IPS-20b (cell line): ENCODE data around the gene CEBPZOS.

Experiments
- H3K27ac ChIP-seq: one replicate; pipeline ENCODE4 v1.5.1; 2013; ENCODE audit warnings: low read length
- H3K27me3 ChIP-seq: 2 replicates; pipeline ENCODE4 v1.6.1; 2013; ENCODE audit warnings: mild to moderate bottlenecking, low read length, inconsistent platforms; ENCODE audit not compliant: insufficient read depth
- H3K36me3 ChIP-seq: 2 replicates; pipeline ENCODE4 v1.6.1; 2013; ENCODE audit warnings: low read depth, mild to moderate bottlenecking, inconsistent platforms, low read length, moderate library complexity; ENCODE audit not compliant: insufficient read depth
- H3K4me1 ChIP-seq: 2 replicates; pipeline ENCODE4 v1.6.1; 2013; ENCODE audit warnings: mild to moderate bottlenecking, control low read depth, inconsistent platforms, low read length, moderate library complexity; ENCODE audit not compliant: insufficient read depth
- H3K4me3 ChIP-seq: 2 replicates; pipeline ENCODE4 v1.5.1; 2013; ENCODE audit warnings: mild to moderate bottlenecking, low read length, inconsistent platforms
- H3K9ac ChIP-seq: 2 replicates; pipeline ENCODE4 v1.6.1; 2013; ENCODE audit warnings: low read depth, mild to moderate bottlenecking, inconsistent platforms, low read length, moderate library complexity
- H3K9me3 ChIP-seq: 2 replicates; pipeline ENCODE4 v1.6.1; 2013; ENCODE audit warnings: mild to moderate bottlenecking, low read depth, low read length, inconsistent platforms; ENCODE audit not compliant: insufficient read depth

The CEBPZOS gene

DNA sequence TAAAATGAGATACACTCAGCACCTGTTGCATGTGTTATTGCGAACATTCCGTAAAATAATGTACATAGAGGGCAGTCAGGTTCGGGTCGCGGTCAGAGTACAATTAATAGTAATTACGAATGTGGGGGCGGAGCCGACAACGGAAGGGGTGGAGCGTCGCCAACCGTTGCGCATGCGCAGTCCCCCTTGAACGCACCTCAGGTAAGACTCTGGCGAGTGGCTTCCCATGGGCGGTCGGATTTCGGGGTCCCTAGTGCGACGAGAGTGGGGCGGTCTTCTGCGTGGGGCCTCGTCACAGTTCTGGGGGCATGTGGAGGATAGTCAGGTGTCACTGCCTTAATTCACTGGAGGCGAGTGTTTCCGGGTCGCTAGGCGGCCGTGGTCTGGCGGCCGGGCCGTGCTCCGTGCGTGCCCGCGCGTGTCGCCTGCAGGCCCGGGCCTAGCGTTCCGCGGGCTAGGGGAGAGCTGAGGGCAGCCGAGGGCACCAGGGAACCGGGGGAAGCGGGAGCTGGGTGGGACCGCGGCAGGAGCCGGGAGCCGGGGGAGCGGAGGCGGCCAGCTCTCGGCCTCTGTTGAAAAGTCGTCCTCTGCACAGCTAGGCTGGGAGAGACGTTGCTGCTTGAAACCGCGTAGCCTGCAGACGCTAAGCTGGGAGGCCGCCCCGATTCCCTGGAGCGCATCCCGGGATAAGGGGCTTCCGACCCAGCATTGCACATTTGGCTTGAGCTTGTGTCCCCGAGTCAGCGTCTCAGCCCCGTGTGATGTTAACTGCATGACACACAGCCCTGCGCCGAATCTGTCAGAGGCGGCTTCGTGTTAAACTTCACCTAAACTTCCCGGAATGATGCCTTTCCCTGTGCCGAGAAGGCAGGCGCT, at the start of gene CEBPZOS:
CEBPZOS (plus strand) TSS at position 177 of the 876 bp plus-strand sequence. CDS start 3,209 bp downstream, outside the sequence.
- no peaks in the 10 kb centered on the region for H3K27me3 ChIP-seq
- H3K27ac ChIP-seq = peak within 1 kb of the TSS; percentile 8
- H3K9me3 ChIP-seq = no peaks in the 10 kb centered on the region
- H3K36me3 ChIP-seq = peaks cover 21% of the 10 kb centered on the region
- peak within 1 kb of the TSS; percentile 81 for H3K4me3 ChIP-seq
- H3K9ac ChIP-seq = peak within 1 kb of the TSS; percentile 80; the same call in 1 of the 2 replicates
- H3K4me1 ChIP-seq = peaks cover 27% of the 10 kb centered on the region

DNA sequence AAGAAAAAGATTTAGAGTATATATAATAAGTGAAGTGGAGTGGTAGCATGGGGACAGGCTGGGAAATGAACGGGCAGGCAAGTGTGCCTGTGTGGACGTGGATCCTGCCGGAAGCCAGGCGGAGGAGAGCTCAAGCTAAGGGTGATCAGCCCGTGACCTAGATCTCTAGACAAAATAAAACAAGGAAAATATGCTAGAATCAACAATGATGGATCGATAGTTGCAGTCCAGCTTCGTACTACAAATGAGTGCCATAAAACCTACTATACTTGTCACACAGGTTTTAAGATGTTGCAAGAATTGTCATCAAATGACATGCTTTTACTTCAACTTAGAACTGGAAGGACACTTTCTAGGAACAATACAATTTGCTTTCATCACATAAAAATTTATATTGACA, 48.0 kb upstream of the CEBPZOS start:
- Histone ChIP-seq H3K4me3 (no peak overlapping the region), H3K27ac (no peak overlapping the region), H3K36me3 (peaks cover 41% of the 10 kb centered on the region), H3K4me1 (peaks cover 6% of the 10 kb centered on the region; the same call in 1 of the 2 replicates), H3K9me3 (no peaks in the 10 kb centered on the region), H3K9ac (no peak overlapping the region), H3K27me3 (no peaks in the 10 kb centered on the region)

DNA sequence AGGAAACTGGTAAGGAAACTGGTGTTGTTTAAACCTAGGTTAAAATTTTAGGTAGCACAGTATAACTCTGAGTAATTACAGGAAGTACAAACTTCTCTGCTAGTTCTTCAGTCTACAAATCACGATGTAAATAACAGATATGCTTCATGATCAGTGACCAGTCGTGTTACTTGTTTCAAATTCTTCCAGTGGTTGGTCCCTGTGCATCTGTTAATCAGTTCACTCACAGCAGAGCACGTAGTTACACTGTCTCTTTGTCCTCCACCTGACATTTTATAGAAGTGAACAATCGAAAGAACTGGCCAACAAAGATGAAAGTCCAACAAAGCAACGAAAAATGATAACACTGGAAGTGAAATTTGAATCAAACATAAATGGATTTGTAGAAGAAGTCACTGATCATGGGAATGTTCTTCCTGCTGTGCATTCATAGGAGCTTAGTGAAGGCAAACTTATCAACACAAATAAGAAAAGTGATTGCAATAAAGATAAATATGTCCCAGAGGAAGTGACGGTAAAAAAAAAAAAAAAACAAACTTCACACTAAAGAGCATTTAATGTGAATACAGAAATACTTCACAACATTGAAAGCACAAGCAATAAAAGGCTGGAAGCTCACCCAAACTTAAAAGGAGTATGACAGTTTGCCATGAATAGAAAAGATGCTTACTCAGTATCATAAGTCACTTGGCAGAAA, 46.5 kb upstream of the CEBPZOS start:
- Histone ChIP-seq H3K9me3 (no peaks in the 10 kb centered on the region), H3K27ac (no peak overlapping the region), H3K36me3 (peaks cover 32% of the 10 kb centered on the region), H3K4me3 (no peak overlapping the region), H3K4me1 (peaks cover 6% of the 10 kb centered on the region; the same call in 1 of the 2 replicates), H3K27me3 (no peaks in the 10 kb centered on the region), H3K9ac (no peak overlapping the region)

- H3K27me3 ChIP-seq = 0 out of 2 replicates have a peak, but pooled peaks cover 2% of the 10 kb centered on the region
- H3K4me1 ChIP-seq = peaks cover 12% of the 10 kb centered on the region; the same call in 1 of the 2 replicates
- no peaks in the 10 kb centered on the region for H3K9me3 ChIP-seq
- no peak overlapping the region for H3K9ac ChIP-seq
- no peak overlapping the region for H3K4me3 ChIP-seq
- no peak overlapping the region for H3K27ac ChIP-seq
- peaks cover 11% of the 10 kb centered on the region for H3K36me3 ChIP-seq
Observed at GRCh38 chr2:37153224-37153623, 43.1 kb upstream of the CEBPZOS start.

DNA sequence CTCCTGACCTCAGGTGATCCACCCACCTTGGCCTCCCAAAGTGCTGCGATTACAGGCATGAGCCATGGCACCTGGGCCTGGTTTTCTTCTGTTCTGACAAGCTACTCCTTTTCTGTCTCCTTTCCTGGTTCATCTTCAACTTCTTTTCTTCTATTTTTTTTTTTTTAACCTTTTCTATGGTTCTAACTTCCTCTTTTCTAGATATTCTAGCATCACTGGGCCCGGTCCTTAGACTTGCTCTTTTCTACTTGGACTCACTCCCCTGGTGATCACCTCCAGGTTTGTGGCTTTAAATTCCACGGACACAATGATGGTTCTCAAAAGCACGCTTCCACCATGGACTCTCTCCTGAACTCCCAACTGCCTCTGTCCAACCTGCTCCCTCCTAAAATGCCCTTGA, 41.5 kb upstream of the CEBPZOS start:
- peaks cover 12% of the 10 kb centered on the region; the same call in 1 of the 2 replicates for H3K4me1 ChIP-seq
- H3K36me3 ChIP-seq = peaks cover 5% of the 10 kb centered on the region; the same call in 1 of the 2 replicates
- H3K4me3 ChIP-seq = no peak overlapping the region

DNA sequence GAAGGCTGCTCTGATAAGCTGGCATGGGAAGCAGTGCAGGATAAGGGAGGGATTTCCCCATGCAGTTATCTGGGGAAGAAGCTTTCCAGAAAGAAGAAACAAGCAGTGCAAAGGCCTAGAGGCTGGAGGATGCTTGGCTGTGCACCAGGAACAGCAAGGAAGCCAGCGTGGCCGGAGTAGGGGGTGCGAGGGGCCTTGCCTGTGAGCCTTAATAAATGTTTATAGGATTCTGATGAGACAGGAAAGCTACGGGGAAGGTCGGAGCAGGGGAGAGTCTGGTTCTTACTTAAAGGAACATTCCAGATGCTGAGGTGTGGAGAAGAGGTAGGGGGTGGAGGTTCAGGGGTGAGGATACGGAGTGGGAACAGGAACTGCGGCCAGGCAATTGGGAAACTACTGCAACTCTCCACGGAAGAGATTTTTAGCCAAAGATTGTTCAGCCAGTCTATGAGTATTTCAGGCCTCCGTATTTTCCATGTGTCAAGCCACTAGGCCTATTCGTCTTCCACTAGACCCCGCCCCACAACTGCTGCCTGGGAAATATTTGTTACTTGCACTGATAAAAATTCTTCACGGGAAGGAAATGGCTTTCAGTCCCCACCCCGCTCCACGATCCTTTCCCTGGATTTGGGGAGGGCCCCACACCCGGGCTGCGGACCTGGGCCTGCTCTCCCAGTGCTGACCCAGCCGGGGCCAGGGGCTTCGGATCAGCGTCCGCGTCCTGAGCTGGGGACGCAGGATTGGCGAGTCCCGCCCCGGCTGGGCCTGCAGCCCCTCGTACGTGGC, 40.0 kb upstream of the CEBPZOS start:
- Histone ChIP-seq H3K27ac (no peak overlapping the region), H3K27me3 (0 out of 2 replicates have a peak, but pooled peaks cover 5% of the 10 kb centered on the region), H3K9me3 (no peaks in the 10 kb centered on the region), H3K36me3 (peaks cover 5% of the 10 kb centered on the region; the same call in 1 of the 2 replicates), H3K4me1 (peaks cover 6% of the 10 kb centered on the region; the same call in 1 of the 2 replicates), H3K4me3 (peak overlapping the region; percentile 83), H3K9ac (peak overlapping the region; percentile 76; the same call in 1 of the 2 replicates)

More for the DNA sequence above, 41.5 kb upstream of the CEBPZOS start:
- H3K9ac ChIP-seq = no peak overlapping the region
- H3K9me3 ChIP-seq = no peaks in the 10 kb centered on the region
- H3K27ac ChIP-seq = no peak overlapping the region
- 0 out of 2 replicates have a peak, but pooled peaks cover 5% of the 10 kb centered on the region for H3K27me3 ChIP-seq

GRCh38 chr2:37156857-37157714, 39.2 kb upstream of the CEBPZOS start, which contains the start of gene EIF2AK2:
TSS of gene EIF2AK2 (minus strand) at chr2:37156980. CDS start at chr2:37147806, 9,174 bp downstream.
- Histone ChIP-seq H3K27me3 (0 out of 2 replicates have a peak, but pooled peaks cover 5% of the 10 kb centered on the region), H3K27ac (no peak within 1 kb of the TSS), H3K4me3 (peak within 1 kb of the TSS; percentile 83), H3K36me3 (peaks cover 5% of the 10 kb centered on the region; the same call in 1 of the 2 replicates), H3K9me3 (no peaks in the 10 kb centered on the region), H3K4me1 (peaks cover 6% of the 10 kb centered on the region; the same call in 1 of the 2 replicates), H3K9ac (peak within 1 kb of the TSS; percentile 76; the same call in 1 of the 2 replicates)

DNA sequence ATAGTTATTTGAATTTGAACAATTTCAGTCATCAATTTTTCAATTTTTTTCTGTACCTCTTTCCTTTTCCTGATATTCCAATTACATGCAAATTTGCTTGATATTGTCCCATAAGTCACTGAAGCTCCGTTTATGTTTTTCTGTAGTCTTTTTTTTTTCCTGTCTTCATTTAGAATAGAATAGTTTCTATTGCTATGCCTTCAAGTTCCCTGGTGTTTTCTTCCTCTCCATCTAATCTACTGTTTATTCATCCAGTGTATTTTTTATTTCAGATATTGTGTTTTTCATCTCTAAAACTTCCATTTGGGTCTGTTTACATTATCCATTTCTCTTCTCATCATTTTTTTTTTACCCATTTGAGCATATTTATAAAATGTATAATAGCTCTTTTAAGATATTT, 31.5 kb upstream of the CEBPZOS start:
- Histone ChIP-seq H3K9ac (no peak overlapping the region), H3K4me1 (no peaks in the 10 kb centered on the region), H3K27me3 (no peaks in the 10 kb centered on the region), H3K36me3 (no peaks in the 10 kb centered on the region), H3K27ac (no peak overlapping the region), H3K9me3 (peaks cover 7% of the 10 kb centered on the region; the same call in 1 of the 2 replicates), H3K4me3 (no peak overlapping the region)

GRCh38 chr2:37167636-37168180, 28.6 kb upstream of the CEBPZOS start:
- H3K36me3 ChIP-seq = no peaks in the 10 kb centered on the region
- no peak overlapping the region for H3K4me3 ChIP-seq

More at GRCh38 chr2:37167636-37168180, 28.6 kb upstream of the CEBPZOS start:
- H3K27me3 ChIP-seq = no peaks in the 10 kb centered on the region
- H3K9ac ChIP-seq = no peak overlapping the region
- peaks cover 7% of the 10 kb centered on the region; the same call in 1 of the 2 replicates for H3K9me3 ChIP-seq
- no peak overlapping the region for H3K27ac ChIP-seq
- H3K4me1 ChIP-seq = no peaks in the 10 kb centered on the region
